ENCODE measurements around the gene RNU2-63P.
"Not testable (repeated sequence)": the region's sequence is repeated elsewhere in the genome, so short reads cannot be mapped to it uniquely, and the experiment has no call there.

RNU2-63P gene

DNA sequence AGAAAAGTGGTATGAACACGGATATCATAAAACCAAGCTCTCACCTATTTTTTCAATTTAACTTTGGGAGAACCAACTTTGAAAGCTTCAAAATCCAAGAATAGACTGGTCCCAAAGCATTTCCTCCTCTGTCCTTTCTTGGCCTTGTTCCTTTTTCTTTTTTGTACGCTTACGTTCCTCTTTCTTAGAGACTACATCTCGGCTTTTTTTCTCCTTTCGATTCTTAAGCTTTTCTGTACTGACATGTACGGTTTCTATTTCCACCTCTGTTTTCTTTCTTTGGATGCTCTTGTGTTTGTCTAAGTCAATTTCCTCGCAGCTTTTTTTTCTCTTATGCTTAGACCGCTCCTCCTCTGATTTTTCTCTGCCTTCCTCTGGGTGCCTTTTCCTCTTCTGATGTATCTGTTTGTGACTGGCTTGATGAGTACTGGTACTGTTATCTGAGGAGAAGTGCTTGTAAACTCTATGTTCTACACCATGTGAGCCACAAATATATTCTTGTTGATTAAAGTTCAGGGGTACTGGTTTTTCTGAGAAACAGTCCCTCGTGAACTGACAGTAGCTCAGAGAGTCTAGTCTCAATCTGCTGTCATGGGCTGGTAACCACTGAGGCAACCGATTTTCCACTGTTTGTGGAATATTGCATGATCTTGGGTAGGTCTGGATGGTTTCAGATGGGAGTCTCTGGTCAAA is 11.5 kb upstream of the RNU2-63P start:
- no peak for DNase-seq

GRCh38 chr2:88024509-88024908 is 8.2 kb upstream of the RNU2-63P start:
- no peak for DNase-seq

- DNase-seq, result no peak
Observed at GRCh38 chr2:88022669-88022921, 6.2 kb upstream of the RNU2-63P start.

- DNase-seq, result no peak
Observed at GRCh38 chr2:88019985-88020384, 3.6 kb upstream of the RNU2-63P start.

DNA sequence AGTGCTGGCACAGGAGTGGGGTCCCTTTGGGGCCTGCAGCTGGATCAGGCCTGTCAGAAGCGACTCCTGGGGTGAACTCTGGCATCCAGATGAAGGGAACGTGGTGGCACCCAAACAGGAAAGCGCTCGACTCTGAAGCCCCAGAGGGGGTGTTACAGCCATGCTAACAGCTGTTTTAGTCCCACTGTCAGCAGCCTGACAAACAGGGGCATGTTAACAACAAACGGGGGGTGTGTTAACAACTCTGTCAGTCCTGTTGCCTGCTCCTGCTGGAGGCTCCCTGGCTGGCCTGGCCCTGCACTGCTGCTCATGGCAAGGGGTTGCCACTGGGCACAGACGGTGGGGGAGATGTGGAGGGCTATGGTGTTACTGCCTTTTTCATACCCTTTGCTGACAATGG is 2.6 kb upstream of the RNU2-63P start:
- DNase-seq, result no peak

DNA sequence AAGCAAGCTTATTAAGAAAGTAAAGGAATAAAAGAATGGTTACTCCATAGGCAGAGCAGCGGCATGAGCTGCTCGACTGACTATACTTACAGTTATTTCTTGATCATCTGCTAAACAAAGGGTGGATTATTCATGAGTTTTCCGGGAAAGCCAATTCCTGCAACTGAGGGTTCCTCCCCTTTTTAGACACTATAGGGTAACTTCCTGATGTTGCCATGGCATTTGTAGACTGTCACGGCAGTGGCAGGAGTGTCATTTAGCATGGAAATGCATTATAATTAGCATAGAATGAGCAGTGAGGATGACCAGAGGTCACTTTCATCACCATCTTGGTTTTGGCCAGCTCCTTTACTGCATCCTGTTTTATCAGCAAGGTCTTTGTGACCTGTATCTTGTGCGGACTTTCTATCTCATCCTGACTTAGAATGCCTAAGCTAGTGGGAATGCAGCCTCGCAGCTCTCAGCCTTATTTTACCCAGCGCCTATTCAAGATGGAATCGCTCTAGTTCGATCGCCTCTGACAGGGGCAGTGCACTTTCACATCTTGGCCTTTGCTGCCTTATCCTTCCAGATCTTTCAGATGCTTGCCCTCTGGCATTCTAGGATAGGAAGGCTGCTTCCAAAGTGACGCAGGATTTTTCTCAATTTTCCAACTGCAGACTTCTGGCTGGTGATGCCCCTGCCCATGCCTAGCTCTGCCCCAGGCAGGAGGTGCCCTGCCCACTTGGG is 1.9 kb upstream of the RNU2-63P start:
- DNase-seq, result not testable (repeated sequence)

GRCh38 chr2:88017780-88018038 is 1.4 kb upstream of the RNU2-63P start:
- not testable (repeated sequence) for DNase-seq

GRCh38 chr2:88016960-88017779 is 823 bp upstream of the RNU2-63P start:
- DNase-seq, result peak; percentile 58

GRCh38 chr2:88011011-88011410 is 5.3 kb downstream of the RNU2-63P start:
- DNase-seq, result no peak

DNA sequence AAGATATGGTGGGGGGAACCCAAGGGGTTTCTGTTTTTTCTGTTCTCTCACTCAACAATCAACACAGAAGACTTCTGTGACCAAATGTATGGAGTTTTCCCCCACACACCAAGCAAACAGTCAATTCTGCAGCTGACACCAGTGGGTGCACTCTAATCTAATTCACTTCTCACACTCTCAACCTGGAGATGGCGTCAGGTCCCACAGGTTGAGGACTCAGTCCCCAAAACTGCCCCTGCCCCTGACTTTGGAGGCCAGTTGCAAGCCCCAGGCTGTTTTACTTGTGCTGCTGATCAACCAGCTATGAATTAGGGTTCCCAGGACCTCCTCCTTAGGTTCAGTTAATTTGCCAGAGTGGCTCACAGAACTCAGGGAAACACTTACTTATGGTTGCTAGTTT is 6.2 kb downstream of the RNU2-63P start:
- DNase-seq, result no peak

DNA sequence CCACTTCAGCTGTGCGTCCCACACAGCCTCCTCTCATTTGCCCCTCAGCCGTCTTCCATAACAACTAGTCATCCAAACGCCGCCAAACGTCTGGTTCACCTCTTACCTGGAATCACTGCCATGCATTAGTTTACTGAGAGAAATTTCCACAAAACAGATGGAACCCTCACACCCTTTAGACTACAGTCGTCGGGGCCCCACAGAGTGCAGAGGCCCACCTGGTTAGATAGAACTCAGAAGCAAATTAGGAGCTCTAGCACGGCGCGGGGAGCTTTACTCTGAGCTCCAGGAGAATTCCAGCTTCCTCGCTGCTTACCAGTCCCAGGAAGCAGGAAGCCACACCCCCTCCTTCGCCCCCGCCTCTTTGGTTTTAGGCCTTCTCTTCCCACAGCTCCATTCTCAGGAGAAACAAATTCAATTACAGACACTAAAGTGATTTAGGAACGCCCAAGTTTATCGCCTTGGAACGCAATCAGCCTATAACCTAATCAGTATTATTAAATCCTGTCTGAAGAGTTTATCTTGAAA is 9.4 kb downstream of the RNU2-63P start:
- no peak for DNase-seq

DNA sequence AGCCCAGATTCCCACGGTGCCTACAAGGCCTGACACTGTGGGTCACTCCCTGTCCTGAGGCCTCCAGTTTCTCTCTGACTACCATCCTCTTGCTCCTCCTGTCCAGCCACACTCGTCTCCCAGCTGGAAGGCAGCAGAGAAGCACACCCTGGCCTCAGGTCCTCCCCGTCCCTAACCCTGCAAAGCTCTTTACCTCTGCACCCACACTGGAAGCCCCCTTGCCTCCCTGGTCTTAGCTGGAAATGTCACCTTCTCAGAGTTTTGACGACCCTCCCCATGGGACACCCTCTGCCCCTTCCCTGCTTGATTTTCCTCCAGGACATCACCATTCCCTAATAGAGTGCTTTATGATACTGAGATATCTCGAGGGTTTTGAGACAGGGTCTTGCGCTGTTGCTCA is 10.6 kb downstream of the RNU2-63P start:
- no peak for DNase-seq

DNA sequence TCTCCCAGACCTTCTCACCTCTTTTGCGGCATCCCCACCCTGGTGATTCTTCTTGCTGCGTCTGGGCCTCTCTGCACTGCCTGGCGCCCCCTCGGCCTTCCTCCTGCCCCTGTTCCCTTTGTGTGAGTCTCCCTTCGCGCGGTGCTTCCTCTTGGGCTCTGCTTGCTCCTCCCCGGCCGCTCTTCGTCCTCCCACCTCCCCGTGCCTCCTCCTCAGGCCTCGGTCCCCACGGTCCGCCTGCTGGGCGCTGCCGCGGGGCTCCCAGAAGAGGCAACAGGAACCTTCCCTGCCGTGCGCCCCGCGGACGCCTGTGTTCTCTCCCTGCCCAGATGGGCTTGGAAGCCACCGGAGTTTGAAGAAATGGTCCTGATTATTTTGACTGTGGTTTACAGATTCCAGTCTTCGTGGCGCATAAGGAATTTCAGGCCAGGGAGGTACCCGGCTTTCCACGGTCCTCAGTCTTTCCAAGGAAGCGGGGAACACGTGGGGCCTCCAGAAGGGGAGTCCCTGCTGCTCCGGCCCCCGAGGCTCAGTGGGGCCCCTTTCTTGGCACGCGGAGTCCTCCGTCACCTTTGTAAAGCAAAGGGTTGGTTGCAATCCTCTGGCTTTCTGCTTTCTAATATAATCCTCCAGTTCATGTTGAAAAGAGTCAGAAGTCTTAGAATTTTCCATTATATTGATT is 13.1 kb downstream of the RNU2-63P start:
- no peak for DNase-seq

DNA sequence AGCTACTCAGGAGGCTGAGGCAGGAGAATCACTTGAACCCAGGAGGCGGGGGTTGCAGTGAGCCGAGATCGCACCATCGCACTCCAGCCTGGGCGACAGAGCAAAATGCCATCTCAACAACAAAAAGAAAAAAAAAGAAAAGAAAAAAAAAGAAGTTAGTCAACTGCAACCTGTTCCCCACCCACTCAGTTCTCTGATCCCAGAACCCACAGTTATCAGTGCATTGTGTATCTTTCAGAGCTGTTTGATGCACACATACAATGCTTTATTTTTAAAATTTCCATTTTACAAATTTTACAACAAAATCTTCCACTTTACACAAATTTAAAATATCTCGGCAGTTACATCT is 14.0 kb downstream of the RNU2-63P start:
- no peak for DNase-seq

DNA sequence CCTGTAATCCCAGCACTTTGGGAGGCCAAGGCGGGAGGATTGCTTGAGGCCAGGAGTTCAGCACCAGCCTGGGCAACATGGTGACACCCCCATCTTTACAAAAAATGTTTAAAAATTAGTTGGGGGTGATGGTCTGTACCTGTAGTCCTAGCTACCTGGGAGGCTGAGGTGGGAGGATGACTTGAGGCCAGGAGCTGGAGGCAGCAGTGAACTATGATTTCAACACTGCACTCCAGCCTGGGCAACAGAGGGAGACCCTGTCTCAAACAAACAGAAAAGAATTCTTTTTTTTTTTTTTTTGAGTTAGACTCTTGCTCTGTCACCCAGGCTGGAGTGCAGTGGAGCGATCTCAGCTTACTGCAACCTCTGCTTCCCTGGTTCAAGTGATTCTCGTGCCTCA is 15.9 kb downstream of the RNU2-63P start:
- DNase-seq, result not testable (repeated sequence)

- no peak for DNase-seq
Observed at GRCh38 chr2:87996570-87996969, 19.8 kb downstream of the RNU2-63P start.

- no peak for DNase-seq
Observed at GRCh38 chr2:87995756-87996155, 20.6 kb downstream of the RNU2-63P start.

DNA sequence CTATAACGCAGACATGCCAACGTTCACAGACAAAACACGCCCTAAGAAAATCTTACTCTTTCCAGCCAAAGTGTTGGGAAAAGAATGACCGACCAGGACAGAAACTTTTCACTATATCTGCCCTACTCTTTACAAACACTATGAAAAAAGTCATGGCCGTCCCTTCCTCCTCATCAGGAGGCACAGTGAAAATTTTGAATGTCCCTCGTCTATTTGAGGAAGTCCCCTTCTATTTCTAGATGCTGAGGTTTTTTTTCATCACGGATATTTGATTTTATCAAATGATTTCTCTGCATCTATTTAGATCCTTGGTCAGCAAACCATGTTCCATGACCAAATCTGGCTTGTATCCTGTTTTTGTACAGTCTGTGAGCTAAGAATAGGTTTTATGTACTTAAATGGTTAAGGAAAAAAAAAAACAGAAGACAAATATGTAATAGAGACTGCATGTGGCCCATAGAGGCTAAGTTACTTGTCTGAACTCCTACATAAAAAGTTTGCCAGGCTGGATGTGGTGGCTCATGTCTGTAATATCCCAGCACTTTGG is 22.0 kb downstream of the RNU2-63P start:
- not testable (repeated sequence) for DNase-seq

GRCh38 chr2:87992569-87992968 is 23.8 kb downstream of the RNU2-63P start:
- not testable (repeated sequence) for DNase-seq

DNA sequence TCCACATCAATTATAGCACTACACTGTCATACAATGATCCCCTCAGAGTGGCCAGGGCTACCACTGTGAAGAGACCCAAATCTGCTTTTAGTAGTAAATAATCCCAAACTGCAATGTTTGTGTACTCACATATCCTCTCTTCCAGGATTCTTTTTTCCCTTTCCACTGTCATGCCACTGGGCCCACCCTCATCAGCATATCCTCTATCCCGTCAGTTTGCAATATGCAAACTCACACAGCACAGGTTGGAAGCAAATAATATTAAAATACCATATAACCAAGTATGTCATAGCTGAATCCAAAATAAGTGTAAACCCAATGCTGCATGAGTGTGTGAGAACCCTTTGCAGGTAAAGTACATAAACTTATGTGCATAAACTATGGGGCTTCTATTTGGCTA is 28.9 kb downstream of the RNU2-63P start:
- DNase-seq, result not testable (repeated sequence)

DNA sequence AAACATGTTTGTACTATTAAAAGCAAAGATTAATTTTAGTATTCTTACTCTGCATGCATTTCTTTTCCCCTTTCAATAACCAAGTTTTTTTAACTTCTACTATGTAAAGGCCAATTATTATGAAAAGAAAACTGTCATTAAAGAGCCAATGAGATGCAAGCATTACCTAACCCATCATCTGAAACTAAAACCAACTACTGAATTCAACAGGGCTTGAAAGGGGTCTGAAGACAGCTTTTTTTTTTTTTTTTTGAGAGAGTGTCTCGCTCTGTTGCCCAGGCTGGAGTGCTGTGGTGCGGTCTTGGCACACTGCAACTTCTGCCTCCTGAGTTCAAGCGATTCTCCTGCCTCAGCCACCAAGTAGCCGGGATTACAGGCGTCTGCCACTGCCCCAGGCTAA is 30.4 kb downstream of the RNU2-63P start:
- not testable (repeated sequence) for DNase-seq

DNA sequence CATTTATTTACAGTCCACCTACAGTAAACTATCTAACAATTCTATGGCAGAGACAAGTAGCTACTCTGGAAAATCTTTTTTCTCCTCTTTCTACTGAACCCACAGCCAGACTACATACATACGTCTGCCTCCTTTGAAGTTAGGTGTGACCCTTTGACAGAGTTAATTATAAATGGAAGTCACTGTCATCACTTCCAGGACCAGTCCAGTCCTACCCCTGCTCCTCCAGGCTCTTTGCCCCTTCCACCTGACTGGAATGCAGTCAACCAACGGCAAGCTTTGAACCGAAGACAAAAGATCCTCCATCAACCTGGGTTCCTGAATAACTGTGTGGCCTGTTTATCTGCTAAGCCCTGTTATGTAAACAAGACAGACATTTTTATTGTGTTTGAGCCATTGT is 35.2 kb downstream of the RNU2-63P start:
- not testable (repeated sequence) for DNase-seq

- DNase-seq, result not testable (repeated sequence)
Observed at GRCh38 chr2:87972385-87972784, 44.0 kb downstream of the RNU2-63P start.

Data from NCI-H2171 (cell line).